GM12865 (cell line): ENCODE results near the gene KRTAP4-11.
"Not testable (repeated sequence)": the region's sequence is repeated elsewhere in the genome, so short reads cannot be mapped to it uniquely, and the experiment has no call there.

Experiments
- DNase-seq: peaks from one replicate; pipeline ENCODE4 v3.0.0; 2010; ENCODE audit warnings: low read depth
- H3K4me3 ChIP-seq: 2 replicates; pipeline ENCODE4 v1.5.1; 2011; ENCODE audit warnings: mild to moderate bottlenecking, low read depth, low read length, control low read depth
- TF ChIP-seq, protein P1 (sequence below): IDR thresholded peaks from 2 replicates; pipeline ENCODE4 v1.5.1; 2011; ENCODE audit warnings: low read length, control low read depth, low read depth, inconsistent platforms; ENCODE audit not compliant: insufficient read depth; ENCODE audit errors: missing control alignments

The KRTAP4-11 gene

DNA sequence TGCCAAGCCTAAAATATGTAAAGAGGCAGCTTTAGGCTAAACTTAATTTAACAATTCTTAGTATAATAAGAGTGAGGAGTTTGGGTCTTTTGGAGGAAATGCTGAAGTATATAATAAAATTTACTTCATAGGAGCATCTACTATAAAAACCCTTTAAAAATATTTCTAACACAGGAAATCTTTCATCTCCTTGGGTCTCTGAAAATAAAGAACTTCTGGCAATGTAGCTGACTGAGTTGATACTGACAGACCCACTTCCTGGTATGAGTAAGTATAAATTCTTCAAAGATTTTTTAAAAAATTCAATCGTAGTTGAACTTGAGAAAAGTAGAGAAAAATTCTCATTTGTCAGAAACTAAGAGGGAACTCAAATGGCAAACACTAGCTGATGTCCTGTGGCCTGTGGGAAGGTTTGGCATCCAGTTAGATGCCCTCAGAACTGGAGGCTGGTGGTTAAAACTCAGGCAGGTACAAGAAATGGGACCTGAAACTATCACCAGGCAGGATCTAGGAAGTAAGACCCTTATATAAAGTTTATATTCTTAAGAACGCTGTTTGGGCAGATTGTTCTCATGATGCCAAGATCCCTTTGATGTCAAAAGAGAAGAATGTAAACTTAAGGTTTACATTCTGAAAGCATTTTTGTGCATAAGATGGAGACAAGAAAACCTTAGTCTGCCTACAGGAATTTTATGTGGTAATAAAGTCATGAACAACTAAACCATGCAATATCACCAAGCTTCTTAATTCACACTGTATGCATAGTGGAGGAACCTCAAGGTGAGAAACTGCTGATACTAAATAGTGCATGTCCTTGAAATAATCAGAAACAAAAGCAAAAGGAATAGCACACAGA, 15.9 kb upstream of the KRTAP4-11 start:
- no peak overlapping the region for H3K4me3 ChIP-seq
- DNase-seq: no peak
- TF ChIP-seq, protein P1, sequence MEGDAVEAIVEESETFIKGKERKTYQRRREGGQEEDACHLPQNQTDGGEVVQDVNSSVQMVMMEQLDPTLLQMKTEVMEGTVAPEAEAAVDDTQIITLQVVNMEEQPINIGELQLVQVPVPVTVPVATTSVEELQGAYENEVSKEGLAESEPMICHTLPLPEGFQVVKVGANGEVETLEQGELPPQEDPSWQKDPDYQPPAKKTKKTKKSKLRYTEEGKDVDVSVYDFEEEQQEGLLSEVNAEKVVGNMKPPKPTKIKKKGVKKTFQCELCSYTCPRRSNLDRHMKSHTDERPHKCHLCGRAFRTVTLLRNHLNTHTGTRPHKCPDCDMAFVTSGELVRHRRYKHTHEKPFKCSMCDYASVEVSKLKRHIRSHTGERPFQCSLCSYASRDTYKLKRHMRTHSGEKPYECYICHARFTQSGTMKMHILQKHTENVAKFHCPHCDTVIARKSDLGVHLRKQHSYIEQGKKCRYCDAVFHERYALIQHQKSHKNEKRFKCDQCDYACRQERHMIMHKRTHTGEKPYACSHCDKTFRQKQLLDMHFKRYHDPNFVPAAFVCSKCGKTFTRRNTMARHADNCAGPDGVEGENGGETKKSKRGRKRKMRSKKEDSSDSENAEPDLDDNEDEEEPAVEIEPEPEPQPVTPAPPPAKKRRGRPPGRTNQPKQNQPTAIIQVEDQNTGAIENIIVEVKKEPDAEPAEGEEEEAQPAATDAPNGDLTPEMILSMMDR: no peak

DNA sequence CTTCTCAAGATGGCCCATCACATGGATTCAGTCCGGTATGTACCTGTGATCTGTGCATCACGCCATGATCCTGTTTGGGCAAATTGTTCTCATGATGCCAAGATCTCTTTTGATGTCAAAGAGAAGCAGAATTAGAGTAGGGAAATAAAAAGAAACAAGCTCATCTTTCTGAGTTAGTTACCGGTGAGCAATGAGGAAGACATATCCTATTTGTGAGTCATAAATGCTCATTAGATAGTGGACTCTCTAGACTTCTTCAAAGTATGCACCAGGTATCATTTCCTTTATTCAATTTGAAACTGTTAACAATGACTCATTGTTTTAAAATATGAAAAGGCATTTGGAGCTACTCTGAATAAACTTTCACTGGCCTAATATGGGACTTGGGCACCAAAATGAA, 13.8 kb upstream of the KRTAP4-11 start:
- DNase-seq: no peak
- TF ChIP-seq, protein P1: no peak

DNA sequence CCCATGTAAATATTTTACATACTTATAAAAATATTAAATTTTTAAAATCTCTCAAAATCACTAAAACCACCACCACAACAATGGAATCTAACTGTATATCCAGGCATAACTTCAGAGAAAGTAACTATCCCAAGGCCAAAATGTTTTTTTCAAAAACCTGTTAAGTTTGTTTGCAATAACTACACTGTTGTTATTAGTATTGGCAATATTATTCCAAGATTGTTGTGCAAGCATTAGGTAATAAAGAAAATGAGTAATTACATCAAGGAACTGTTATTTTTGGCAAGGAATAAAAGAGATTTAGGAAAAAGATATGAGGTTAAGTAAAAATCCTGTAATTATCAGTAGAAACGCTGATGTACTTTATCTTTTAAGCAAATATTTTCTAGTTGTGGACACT, 9.2 kb upstream of the KRTAP4-11 start:
- no peak overlapping the region for H3K4me3 ChIP-seq
- TF ChIP-seq, protein P1: no peak

More for the DNA sequence above, 13.8 kb upstream of the KRTAP4-11 start:
- no peak overlapping the region for H3K4me3 ChIP-seq

DNA sequence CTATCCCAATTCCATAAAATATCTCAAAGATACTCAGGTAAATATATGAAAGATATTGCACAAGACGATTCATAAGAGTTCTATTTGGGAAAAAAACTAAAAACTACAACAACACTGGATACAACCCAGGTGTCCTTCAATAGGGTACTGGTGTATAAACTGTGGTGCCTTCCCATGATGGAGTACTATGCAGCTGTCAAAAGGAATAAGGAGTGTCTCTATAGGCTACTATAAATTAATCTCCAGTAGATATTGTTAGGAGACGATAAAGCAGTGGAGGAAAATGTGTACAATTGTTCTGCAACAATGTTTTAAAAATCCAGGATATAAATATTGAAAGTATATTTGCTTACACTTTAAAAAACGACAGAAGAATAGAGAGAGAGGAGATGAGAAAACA, 8.2 kb upstream of the KRTAP4-11 start:
- TF ChIP-seq, protein P1: no peak
- DNase-seq: no peak
- H3K4me3 ChIP-seq: no peak overlapping the region

More for the DNA sequence above, 9.2 kb upstream of the KRTAP4-11 start:
- DNase-seq: no peak

DNA sequence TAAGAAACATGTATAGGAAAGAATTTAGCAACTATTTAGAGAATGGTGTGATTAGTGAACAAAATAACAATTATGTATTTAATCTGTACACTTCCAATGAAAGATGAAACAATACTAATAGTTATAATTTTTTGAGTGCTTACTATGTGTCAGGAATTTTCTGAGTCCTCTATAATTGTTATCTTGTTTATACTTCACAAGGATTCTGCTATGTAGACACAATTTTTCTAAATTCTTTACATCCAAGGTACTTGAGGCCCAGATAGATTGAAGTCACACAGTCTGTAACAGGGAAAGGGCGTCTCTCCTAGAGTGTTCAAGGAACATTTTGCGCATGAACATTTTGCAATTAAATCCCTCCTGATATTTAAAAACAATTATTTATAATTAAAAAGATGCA, 6.9 kb upstream of the KRTAP4-11 start:
- H3K4me3 ChIP-seq: no peak overlapping the region
- no peak for DNase-seq
- TF ChIP-seq, protein P1: no peak

DNA sequence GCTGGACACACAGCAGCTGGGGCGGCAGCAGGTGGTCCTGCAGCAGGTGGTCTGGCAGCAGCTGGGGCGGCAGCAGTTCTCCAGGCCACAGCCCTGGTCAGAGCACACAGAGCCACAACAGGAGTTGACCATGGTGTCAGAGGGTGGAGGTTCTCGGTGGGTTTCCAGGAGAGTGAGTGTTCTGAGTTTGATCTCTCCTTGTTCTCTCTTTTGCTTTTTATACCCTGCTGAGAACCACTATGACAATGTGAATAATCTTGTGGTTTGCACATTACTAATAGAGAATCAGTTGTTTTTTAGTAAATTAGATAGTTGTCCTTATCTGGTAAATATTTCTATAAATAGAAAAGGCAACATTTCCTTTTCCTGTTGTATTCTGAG, 5.8 kb upstream of the KRTAP4-11 start, which contains the start of gene KRTAP4-12:
KRTAP4-12 (minus strand) TSS at position 192 of the 381 bp plus-strand sequence; CDS start at position 132, 60 bp downstream.
- DNase-seq, H3K4me3 ChIP-seq: not testable (repeated sequence)

DNA sequence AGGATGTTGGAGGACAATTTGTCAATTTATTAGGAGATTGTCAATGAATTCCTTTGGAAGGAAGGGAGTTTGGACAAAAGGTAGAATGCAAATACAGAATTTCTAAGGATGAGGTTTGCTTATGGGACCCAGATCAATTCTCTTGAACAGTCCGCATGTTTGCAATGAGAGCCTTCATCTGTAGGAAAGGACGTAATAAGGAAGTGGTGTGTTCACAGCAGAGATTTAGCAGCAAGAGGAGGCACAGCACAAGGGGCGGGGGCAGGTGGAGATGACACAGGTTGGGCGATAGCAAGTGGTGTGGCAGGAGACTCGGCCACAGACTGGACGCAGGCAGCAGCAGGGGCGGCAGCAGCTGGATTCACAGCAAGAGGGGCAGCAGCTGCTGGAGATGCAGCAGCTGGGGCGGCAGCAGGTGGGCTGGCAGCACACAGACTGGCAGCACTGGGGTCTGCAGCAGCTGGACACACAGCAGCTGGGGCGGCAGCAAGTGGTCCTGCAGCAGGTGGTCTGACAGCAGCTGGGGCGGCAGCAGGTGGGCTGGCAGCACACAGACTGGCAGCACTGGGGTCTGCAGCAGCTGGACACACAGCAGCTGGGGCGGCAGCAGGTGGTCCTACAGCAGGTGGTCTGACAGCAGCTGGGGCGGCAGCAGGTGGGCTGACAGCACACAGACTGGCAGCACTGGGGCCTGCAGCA, 5.3 kb upstream of the KRTAP4-11 start:
- H3K4me3 ChIP-seq, DNase-seq: not testable (repeated sequence)
